Keratinocyte (primary cell): ENCODE results near the gene NDUFS6. TPM values are rescaled to one million over a fixed set of nuclear protein-coding genes. Genes with fewer than 3 reads are reported as not detected.

ENCODE experiments used
- DNase-seq: peaks from one replicate; pipeline ENCODE4 v3.0.0-alpha.2; 2011; ENCODE audit warnings: low read depth, missing footprints, low spot score
- FAIRE-seq: peaks from 2 replicates; lab custom pipeline; 2011; peaks lifted over from hg19 to GRCh38; lab: Jason Lieb, UNC
- H2AFZ ChIP-seq: 2 replicates; pipeline ENCODE4 v1.6.0; 2012; ENCODE audit warnings: low read length, control low read depth, inconsistent platforms; ENCODE audit not compliant: control insufficient read depth
- H3K27ac ChIP-seq: 2 replicates; pipeline ENCODE4 v1.5.1; 2011; ENCODE audit warnings: low read length; ENCODE audit not compliant: control insufficient read depth, insufficient read depth
- H3K27me3 ChIP-seq: 3 replicates; pipeline ENCODE4 v1.6.0; 2011; ENCODE audit warnings: low read length; ENCODE audit not compliant: control insufficient read depth, insufficient read depth; ENCODE audit errors: extremely low read depth
- H3K36me3 ChIP-seq, 2 experiments: 2 replicates in 1 of 2; 3 replicates in 1 of 2; pipeline ENCODE4 v1.5.1; 2011; ENCODE audit warnings: low read length in 2 of 2, mild to moderate bottlenecking in 1 of 2; ENCODE audit not compliant: control insufficient read depth in 2 of 2, insufficient read depth in 2 of 2; ENCODE audit errors: extremely low read depth in 1 of 2
- H3K4me1 ChIP-seq: 3 replicates; pipeline ENCODE4 v1.5.1; 2011; ENCODE audit warnings: low read length; ENCODE audit not compliant: control insufficient read depth, insufficient read depth; ENCODE audit errors: extremely low read depth
- H3K4me2 ChIP-seq: 3 replicates; pipeline ENCODE4 v1.6.0; 2011; ENCODE audit warnings: low read depth, low read length; ENCODE audit not compliant: control insufficient read depth, insufficient read depth; ENCODE audit errors: extremely low read depth
- H3K4me3 ChIP-seq, 3 experiments: fragments of 200-600 bp in 1 of 3; sonication (generic) in 1 of 3; 2 replicates in 2 of 3; 3 replicates in 1 of 3; pipeline ENCODE4 v1.5.1; 2011 to 2016; ENCODE audit warnings: low read length in 3 of 3, mild to moderate bottlenecking in 3 of 3, control low read depth in 2 of 3, inconsistent platforms in 1 of 3, low read depth in 1 of 3, mixed read lengths in 1 of 3, mixed run types in 1 of 3, moderate library complexity in 1 of 3; ENCODE audit not compliant: control insufficient read depth in 2 of 3, insufficient read depth in 2 of 3; ENCODE audit errors: extremely low read depth in 1 of 3
- H3K79me2 ChIP-seq: 2 replicates; pipeline ENCODE4 v1.6.0; 2012; ENCODE audit warnings: low read length; ENCODE audit not compliant: control insufficient read depth, insufficient read depth
- H3K9ac ChIP-seq: 3 replicates; pipeline ENCODE4 v1.6.0; 2011; ENCODE audit warnings: low read length; ENCODE audit not compliant: control insufficient read depth, insufficient read depth; ENCODE audit errors: extremely low read depth
- H3K9me1 ChIP-seq: 3 replicates; pipeline ENCODE4 v1.6.0; 2011; ENCODE audit warnings: low read length; ENCODE audit not compliant: control insufficient read depth, insufficient read depth; ENCODE audit errors: extremely low read depth
- H3K9me3 ChIP-seq: 2 replicates; pipeline ENCODE4 v1.5.1; 2012; ENCODE audit warnings: low read depth, low read length; ENCODE audit not compliant: control insufficient read depth
- H4K20me1 ChIP-seq: 3 replicates; pipeline ENCODE4 v1.6.0; 2011; ENCODE audit warnings: low read length; ENCODE audit not compliant: control insufficient read depth, insufficient read depth; ENCODE audit errors: extremely low read depth
- CTCF ChIP-seq, 3 experiments: IDR thresholded peaks in 1 of 3; conservative IDR thresholded peaks in 1 of 3; optimal IDR thresholded peaks in 1 of 3; 2 replicates in 2 of 3; 3 replicates in 1 of 3; pipeline versions ENCODE3 to v1.5.1; 2011; ENCODE audit warnings: low read length in 3 of 3, mild to moderate bottlenecking in 3 of 3, moderate library complexity in 2 of 3, control low read depth in 1 of 3, inconsistent platforms in 1 of 3; ENCODE audit not compliant: insufficient read depth in 2 of 3; ENCODE audit errors: extremely low read depth in 1 of 3
- EZH2 ChIP-seq: IDR thresholded peaks from one replicate; pipeline ENCODE4 v1.6.1; 2012; ENCODE audit warnings: inconsistent platforms, mild to moderate bottlenecking, low read length, moderate library complexity
- dilution Hi-C: fragments of 300-500 bp; cut with MboI; formaldehyde crosslinking; loops from one replicate; pipeline ENCODE4 v1.7.0; 2020; ENCODE audit warnings: low sequenced_read_pairs; ENCODE audit not compliant: extremely low pct_ligation_motif_present
- polyA plus RNA-seq, 5 experiments: library from polyadenylated mRNA; depleted of rRNA in 3 of 5; stranded (reverse) in 3 of 5; stranded (forward) in 1 of 5; unstranded in 1 of 5; fragments of >200 nt; gene quantifications; 1 replicate in 1 of 5; 2 replicates in 3 of 5; 3 replicates in 1 of 5; pipeline versions ENCODE4 v1.2.1 to v1.2.3, GENCODE V29; 2011 to 2012; ENCODE audit warnings: missing spikeins in 2 of 5, low read depth in 1 of 5, low replicate concordance in 1 of 5

NDUFS6 gene
- polyA plus RNA-seq, 1 donor (not counting 4 experiments of a cell fraction or from before 2014, with no cell fraction given) = 66.3 TPM

- H3K4me3 ChIP-seq = no peak overlapping the region
- no peaks in the 10 kb centered on the region for H3K79me2 ChIP-seq
- H2AFZ ChIP-seq = no peak overlapping the region
- FAIRE-seq (no peak), DNase-seq (no peak)
- no peak overlapping the region for H3K27ac ChIP-seq
- no peaks in the 10 kb centered on the region for H4K20me1 ChIP-seq
- dilution Hi-C loops = no loop called here
- no peak overlapping the region for H3K9ac ChIP-seq
- peaks cover 5% of the 10 kb centered on the region for H3K27me3 ChIP-seq
- TF ChIP-seq CTCF (optimal IDR thresholded peaks at IDR 0.05 in 1 of 3, IDR thresholded peaks at IDR 0.05 in 1 of 3, conservative IDR thresholded peaks at IDR 0.05 in 1 of 3; ENCODE audit: extremely low read depth in 1 of 3, insufficient read depth in 2 of 3, low read length in 3 of 3) = no peak
- no peak for TF ChIP-seq EZH2
- H3K9me3 ChIP-seq = no peaks in the 10 kb centered on the region
- H3K9me1 ChIP-seq = no peaks in the 10 kb centered on the region
- H3K36me3 ChIP-seq = no peaks in the 10 kb centered on the region
- H3K4me1 ChIP-seq = no peaks in the 10 kb centered on the region
- no peak overlapping the region for H3K4me2 ChIP-seq
Measured at GRCh38 chr5:1833264-1834021, 32.2 kb downstream of the NDUFS6 start.

GRCh38 chr5:1834022-1834551, 32.9 kb downstream of the NDUFS6 start:
- no peak overlapping the region for H2AFZ ChIP-seq
- H3K4me3 ChIP-seq = no peak overlapping the region
- no peak overlapping the region for H3K27ac ChIP-seq
- H3K4me2 ChIP-seq = no peak overlapping the region
- no peaks in the 10 kb centered on the region for H3K4me1 ChIP-seq
- FAIRE-seq = no peak
- no peaks in the 10 kb centered on the region for H3K9me1 ChIP-seq
- TF ChIP-seq EZH2 = no peak
- no peak for TF ChIP-seq CTCF (optimal IDR thresholded peaks at IDR 0.05 in 1 of 3, IDR thresholded peaks at IDR 0.05 in 1 of 3, conservative IDR thresholded peaks at IDR 0.05 in 1 of 3; ENCODE audit: extremely low read depth in 1 of 3, insufficient read depth in 2 of 3, low read length in 3 of 3)
- H3K9ac ChIP-seq = no peak overlapping the region
- DNase-seq = no peak
- H3K36me3 ChIP-seq = no peaks in the 10 kb centered on the region
- dilution Hi-C loops = no loop called here
- H3K27me3 ChIP-seq = peaks cover 5% of the 10 kb centered on the region
- no peaks in the 10 kb centered on the region for H3K79me2 ChIP-seq
- no peaks in the 10 kb centered on the region for H3K9me3 ChIP-seq
- H4K20me1 ChIP-seq = no peaks in the 10 kb centered on the region
